HFF-Myc (cell line): ENCODE results near the gene ZMIZ1.

Experiments
- DNase-seq: peaks from one replicate; pipeline ENCODE4 v3.0.0-alpha.2; 2011; ENCODE audit warnings: low read depth; ENCODE audit errors: extremely low read depth
- H3K4me3 ChIP-seq: replicated peaks from 2 replicates; pipeline ENCODE4 v1.5.1; 2011; ENCODE audit warnings: low read depth, mild to moderate bottlenecking, control low read depth, low read length
- TF ChIP-seq, protein P1 (sequence below): IDR thresholded peaks from 2 replicates; pipeline ENCODE4 v1.5.1; 2012; ENCODE audit warnings: mild to moderate bottlenecking, low read depth, low read length, control low read depth; ENCODE audit errors: missing control alignments

ZMIZ1 gene

DNA sequence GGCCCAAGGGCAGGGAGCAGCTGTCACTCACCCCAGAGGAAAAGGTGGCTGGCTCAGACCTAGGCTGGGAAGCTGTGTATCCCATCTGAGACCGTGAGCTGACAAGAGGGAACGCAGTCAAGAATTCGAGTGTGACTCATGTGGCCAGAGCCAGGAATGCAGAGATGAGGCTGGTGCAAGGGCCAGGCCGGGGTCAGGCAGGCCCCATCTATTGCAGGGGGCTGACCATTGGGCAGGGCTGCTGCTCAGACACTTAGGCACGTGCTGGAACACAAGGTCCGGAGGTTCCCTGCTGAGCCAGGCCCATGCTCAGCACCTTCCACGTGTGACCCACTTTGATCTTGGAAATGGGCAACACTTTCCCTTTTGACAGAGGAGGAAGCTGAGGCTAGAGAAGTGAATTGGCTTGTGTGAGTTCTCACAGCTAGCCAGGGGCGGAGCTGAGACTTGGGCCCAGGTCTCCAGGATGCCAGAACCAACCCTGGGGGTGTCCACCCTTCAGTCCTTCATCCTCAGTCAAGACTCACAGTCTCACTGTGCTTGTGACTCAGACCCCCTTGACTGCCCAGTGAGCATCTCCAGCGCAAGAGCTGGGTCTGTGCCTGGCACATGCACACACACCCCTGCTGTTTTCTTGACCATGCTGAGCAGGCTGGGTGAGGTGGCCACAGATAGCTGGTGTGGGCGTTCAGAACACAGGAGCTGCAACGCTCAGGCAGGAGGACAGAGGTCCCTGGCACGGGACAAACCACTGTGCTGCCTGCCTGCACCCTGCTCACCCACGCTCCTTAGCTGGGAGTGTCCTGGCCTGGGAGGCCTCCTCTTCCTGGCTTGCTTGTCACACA, 230.9 kb downstream of the ZMIZ1 start:
- H3K4me3 ChIP-seq, result no peak overlapping the region
- DNase-seq, result no peak
- TF ChIP-seq, protein P1, sequence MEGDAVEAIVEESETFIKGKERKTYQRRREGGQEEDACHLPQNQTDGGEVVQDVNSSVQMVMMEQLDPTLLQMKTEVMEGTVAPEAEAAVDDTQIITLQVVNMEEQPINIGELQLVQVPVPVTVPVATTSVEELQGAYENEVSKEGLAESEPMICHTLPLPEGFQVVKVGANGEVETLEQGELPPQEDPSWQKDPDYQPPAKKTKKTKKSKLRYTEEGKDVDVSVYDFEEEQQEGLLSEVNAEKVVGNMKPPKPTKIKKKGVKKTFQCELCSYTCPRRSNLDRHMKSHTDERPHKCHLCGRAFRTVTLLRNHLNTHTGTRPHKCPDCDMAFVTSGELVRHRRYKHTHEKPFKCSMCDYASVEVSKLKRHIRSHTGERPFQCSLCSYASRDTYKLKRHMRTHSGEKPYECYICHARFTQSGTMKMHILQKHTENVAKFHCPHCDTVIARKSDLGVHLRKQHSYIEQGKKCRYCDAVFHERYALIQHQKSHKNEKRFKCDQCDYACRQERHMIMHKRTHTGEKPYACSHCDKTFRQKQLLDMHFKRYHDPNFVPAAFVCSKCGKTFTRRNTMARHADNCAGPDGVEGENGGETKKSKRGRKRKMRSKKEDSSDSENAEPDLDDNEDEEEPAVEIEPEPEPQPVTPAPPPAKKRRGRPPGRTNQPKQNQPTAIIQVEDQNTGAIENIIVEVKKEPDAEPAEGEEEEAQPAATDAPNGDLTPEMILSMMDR, result no peak

GRCh38 chr10:79300711-79301110, 231.9 kb downstream of the ZMIZ1 start:
- TF ChIP-seq, protein P1, result no peak
- no peak overlapping the region for H3K4me3 ChIP-seq
- no peak for DNase-seq

- TF ChIP-seq, protein P1, result no peak
- no peak for DNase-seq
- H3K4me3 ChIP-seq, result no peak overlapping the region
These were observed 233.2 kb downstream of the ZMIZ1 start for GRCh38 chr10:79301754-79302530.

- TF ChIP-seq, protein P1, result no peak
- no peak for DNase-seq
- H3K4me3 ChIP-seq, result no peak overlapping the region
These were observed 235.1 kb downstream of the ZMIZ1 start for GRCh38 chr10:79303631-79304478.

- TF ChIP-seq, protein P1, result no peak
- H3K4me3 ChIP-seq, result no peak overlapping the region
- DNase-seq, result no peak
These were observed 235.8 kb downstream of the ZMIZ1 start for GRCh38 chr10:79304479-79305087.

DNA sequence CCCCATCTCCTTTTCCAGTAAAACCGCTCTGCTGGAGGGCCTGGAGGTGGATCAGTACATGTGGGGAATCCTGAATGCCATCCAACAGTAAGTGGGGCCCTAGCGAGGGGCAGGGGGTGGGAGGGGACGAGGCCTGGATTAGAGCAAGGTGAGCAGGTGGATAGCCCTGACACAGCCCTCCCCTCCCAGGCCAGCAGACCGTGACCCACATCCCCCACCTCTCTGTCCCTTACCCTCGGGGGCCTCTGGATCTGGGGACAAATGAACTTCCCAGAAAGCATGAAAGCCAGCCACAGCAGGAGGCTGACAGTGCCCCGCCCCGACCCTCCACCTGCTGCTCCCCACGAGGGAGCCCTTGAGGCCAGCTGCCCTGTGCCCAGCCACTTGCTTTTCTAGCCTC, 236.7 kb downstream of the ZMIZ1 start:
- DNase-seq, result no peak
- no peak overlapping the region for H3K4me3 ChIP-seq
- TF ChIP-seq, protein P1, result no peak
